T follicular helper cell (primary cell): ENCODE measurements around the gene LAMA1.

Source experiments
- DNase-seq: peaks from one replicate; pipeline ENCODE4 v3.0.0-alpha.2; 2020; ENCODE audit warnings: low read depth

LAMA1 gene

DNA sequence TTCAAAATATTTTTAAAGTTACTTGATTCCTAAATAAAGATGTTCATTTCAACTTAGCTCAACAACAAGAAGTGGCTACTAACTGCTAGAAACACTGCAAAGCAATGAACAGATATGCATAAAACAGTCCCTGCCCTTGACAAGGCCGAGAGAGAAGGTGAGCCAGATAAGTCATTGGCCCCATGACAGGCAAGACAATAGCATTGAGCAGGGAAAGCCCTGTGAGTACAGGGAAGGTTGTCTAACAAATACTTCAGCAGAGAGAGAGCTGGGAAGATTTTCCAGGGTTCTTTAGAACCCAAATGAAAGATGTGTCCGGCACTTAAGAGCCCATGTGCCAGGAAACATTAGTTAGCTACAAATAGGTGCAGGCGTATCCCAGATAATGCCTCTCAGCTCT, 4.7 kb downstream of the LAMA1 start:
- DNase-seq = no peak

DNA sequence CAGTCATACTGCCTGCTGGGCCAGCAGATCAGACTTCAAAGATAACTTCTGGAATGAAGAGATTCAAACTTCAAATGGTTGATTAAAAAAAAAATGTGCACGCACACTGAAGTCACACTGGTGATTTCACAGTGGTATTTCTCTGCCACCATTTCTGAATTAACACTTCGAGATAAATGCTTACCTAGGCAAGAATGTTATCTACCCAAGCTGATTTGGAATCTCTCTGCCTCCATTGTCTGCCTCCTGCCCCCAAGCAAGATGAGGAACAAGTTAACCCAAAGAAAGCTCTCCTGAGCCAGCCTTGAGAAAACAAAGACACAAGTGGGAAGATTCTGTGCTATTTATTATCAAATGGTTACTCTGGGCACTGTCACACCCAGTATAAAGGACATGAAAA, 6.5 kb downstream of the LAMA1 start:
- no peak for DNase-seq

GRCh38 chr18:7105943-7106342, 11.7 kb downstream of the LAMA1 start:
- no peak for DNase-seq

GRCh38 chr18:7105268-7105667, 12.3 kb downstream of the LAMA1 start:
- no peak for DNase-seq

GRCh38 chr18:7104649-7105048, 12.9 kb downstream of the LAMA1 start:
- DNase-seq = no peak

DNA sequence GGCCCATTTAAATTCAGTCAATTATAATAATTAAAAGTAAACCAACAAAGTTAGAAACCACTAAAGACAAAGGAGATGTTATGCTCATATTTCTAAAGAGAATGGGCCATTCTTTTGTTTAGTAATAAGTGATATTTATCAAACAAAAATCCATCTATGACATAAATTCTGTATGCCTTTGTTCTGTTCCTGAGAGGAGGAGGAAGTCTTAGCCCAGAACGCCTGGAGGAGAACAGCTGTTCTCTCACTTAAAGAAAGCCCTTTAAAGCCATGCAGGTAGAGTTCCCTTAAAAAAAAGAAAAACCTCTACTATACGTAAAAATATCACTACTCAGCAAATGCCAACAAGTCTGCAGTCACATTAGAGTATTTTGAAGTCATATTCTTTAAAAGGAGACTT, 15.5 kb downstream of the LAMA1 start:
- no peak for DNase-seq

DNA sequence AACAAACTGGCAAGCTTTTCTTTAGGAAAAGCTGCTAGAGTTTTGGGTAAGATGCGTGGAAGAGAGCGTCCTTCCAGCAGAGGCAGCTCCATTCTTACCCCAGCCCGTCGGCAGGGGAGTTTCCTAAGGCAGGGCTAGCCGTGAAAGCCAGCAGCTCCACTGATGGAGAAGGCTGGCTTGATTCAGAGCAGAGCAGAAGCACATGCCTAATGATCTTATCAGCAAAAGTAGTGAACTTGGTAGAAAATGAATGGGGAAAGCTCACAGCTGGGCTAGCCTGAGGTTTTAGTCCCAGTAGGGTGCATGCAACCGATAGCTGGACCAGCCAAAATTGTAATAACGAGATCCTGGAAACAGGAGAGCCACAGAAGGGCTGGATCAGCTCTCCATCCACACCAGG, 20.8 kb downstream of the LAMA1 start:
- no peak for DNase-seq

- no peak for DNase-seq
Measured at GRCh38 chr18:7094427-7094826, 23.2 kb downstream of the LAMA1 start.

DNA sequence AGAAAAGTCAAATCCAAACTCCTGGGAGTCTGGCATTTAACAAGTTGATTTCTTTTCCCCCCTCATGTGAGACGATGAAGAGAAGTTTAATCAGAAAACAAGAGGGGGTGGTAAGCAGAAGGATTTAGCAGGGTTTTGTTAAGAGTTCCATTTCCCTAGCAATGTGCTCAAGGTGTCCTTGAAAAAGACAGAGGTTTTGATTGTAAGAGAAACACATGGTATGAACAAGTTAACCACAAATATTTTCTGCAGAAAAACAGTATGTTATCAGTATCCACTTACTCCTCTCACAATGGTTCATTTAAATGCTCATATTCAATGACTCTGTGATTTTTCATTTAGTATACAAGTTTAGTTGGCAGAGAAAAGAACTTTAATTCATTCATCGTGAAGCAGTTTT, 26.8 kb downstream of the LAMA1 start:
- no peak for DNase-seq

- DNase-seq = no peak
Measured at GRCh38 chr18:7089369-7089768, 28.2 kb downstream of the LAMA1 start.

DNA sequence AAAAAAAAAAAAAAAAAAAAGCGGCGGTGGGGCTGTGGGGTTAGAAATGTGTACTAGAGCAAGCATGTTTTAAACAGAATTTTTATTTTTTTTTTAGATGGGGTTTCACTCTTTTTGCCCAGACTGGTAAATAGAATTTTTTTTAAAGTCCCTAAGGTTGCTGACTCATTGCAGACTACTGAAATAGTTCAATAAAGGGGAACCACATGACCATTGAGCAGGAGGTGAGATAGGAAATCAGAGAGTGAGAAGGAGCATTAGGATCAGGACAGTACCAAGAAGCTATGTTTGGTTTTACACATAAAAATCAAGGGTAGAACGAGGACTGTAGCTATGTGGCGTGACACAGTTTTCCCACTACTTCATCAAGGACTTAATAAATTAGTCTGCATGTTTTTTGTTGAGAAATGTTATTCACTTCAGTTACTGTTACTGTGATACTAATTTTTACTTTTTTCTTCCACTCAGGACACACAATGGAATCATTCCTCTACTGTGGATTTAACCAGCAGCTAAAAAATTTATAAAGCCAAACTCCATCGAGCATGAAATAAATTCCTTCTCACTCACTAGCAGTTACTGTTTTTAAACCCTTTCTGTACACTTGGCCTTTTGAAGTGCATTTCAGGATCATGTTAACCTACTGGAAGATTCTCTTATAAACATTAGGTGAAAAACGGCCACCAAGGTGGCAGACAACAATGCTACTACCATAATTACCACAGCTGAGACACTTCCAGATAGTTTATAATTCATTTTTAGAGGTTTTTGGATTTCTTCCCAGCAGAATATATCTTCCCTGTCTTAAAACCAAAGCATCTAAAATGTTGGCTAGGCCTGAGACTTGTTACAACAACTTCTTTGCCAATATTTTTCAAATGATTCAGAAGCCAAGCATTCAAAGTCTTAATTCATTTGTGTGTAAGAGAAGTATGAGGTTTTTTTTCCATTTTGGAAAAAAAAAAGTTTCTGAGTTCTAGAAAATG, 33.2 kb downstream of the LAMA1 start:
- no peak for DNase-seq

DNA sequence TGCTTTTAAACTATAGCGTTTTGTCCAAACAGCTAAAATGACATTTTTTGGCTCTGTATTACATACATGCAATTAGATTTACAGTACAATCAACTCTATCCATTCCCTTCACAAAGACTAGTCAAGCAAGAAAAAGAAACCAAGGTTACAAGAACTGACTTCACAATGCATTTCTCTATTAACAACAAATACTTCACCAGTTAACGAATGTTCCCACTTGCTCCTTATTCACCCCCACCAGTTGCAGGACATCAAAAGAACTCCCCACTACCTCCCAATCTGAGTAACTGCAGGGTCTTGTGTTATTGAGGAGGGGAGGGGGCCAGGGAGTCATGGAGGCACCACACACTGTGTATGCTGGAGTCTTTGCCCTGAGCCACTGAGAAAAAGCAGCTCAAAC, 34.9 kb downstream of the LAMA1 start:
- DNase-seq = no peak

DNA sequence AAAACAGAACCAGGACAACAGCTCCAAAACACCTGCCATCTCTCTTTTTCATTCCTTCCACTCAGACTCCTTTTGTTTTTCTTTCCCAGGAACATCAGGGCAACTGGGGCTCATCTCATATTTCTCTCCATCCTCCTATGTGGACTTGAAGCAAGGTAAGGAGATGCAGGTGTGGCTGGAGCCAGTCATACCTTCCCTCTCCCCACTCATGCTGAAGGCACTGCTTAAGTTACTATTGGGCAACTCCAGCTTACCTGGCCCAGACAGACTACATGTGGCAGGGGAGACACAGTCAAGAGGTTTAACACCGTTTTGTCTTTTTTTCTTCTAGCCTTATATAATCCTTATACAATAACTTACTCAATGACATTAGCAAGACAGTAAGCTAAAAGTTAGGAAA, 38.4 kb downstream of the LAMA1 start:
- DNase-seq = no peak

GRCh38 chr18:7072593-7072992, 45.0 kb downstream of the LAMA1 start:
- no peak for DNase-seq

GRCh38 chr18:7071600-7071999, 46.0 kb downstream of the LAMA1 start:
- no peak for DNase-seq

DNA sequence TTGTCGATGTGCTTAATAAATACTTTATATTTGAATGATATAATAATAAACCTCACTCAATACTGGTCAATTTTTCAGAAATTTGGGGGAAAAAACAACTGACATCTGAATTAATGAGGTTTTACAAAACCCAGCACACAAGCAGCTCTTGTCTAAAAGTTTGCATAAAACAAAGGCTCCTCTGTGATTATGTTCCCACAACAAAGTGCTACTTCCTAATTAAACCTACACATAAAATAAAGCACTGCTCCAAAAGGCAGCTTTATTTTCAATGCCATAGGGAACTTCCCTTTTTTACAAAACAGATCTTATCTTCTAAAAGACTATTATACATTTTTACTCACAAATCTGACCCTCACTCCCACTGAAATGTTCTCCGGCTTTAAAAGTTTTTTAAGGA, 47.1 kb downstream of the LAMA1 start:
- no peak for DNase-seq

DNA sequence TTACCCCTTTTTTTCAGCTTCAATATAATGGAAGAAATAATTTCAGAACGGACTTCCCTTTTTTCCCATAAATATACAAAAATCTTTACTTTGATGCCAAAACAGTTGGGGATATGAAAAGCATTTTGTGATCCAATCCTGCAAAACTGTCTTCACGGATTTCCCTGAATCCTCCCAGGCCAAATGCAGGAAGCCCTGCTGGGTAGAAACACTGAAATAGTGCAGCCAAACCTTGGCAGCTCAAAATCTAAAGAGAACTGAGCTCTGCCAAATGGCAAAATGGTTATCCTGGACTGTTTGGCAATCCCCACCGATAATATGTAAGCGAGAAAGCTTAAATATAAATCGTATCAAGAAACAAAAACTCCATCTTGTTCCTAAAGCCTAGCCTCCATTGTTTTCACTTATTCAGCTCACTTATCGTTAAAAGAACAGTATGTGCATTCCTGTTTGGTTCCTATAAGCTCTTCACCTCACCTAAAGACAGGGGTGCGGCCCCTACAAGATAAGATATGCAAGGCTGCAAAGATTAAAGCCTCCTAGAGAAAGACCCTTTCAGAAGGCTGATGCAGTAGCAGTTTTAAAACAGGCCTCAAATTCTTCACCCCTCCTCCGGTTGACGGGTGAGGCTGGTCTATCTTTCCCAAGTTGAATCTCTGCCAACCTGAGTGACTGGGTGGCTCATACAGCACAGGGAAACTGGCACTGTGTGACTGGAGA, 48.6 kb downstream of the LAMA1 start:
- DNase-seq = no peak

DNA sequence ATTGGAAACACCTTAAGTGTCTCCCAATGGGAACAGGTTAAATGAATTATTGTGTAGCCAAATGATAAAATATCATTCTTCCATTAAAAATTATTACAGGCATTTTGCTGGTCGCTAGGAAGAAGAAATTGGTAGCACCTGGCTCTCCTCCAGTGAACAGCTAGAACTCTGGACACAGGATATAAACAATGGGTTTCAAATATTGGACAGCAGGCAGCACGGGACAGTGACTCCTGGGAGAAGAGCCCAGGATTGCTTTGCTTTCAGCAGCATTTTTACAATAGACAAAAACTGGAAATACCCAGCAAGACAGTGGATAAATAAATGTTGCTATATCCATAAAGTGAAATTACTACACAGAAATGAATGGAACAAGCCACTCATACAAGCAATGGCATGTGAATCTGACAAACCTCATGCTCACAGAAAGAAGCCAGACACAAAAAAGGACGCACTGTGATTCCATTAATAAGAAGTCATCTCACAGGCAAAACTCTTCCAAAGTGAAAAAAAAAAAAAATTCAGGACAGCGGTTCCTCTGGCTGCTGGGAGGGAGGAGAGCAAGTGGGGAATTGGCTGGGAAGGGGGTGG, 50.5 kb downstream of the LAMA1 start:
- no peak for DNase-seq

- no peak for DNase-seq
Measured at GRCh38 chr18:7065736-7066135, 51.9 kb downstream of the LAMA1 start.

- DNase-seq = no peak
Measured at GRCh38 chr18:7064346-7064745, 53.3 kb downstream of the LAMA1 start.

DNA sequence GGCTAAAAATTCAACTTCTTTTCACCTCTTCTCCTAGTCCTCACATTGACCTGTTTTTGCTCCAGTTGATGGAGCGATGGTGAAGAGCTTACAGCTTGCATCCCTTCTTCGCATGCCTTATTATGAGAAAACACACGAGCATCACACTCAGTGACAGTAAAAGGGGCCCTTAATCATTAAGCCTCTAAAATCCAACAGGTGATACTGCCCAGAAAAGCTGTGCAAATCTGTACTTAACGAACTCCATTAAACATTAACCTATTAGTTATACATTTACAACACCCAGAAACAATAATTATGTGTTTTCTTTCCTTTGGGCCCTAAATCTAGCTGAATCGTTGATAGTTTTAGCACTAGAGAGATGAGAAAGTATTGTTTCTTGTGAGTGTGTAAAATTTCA, 54.8 kb downstream of the LAMA1 start:
- no peak for DNase-seq

DNA sequence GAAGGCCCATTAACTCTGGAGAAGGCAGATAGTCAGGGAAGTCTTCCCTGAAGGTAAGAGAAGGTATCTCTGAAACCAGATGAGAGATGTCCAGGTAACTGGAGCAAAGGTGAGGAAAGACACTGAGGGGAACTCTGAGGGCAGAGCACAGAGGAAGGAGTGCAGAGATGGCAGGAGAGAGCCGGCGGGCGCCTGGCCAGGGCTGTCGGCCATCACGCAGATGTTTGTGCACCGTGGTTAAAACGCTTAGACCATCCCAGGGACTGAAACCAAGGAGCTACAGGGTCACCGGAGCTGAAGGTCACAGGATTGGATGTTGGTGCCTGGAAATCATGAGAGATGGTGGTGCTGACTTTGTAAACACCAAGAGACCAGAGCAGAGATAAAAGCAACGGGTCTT, 55.4 kb downstream of the LAMA1 start:
- DNase-seq = no peak

DNA sequence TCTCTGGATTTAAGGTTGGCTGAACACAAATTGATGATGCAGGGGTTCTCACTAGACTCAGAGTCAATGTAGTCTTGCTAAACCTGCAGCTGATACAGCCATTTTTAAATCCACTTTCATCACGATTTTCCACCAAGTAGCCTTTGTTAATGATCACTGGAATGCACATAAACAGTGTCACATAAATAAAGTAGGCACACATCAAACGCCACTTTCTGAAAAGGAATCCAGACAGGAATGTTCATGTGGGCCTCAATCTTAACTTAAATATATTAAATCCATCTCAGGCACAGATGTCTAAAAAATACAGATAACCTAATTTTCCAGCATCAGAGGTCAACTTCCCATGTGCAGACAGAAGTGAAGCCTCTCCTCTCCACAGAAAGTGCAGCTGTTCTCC, 58.3 kb downstream of the LAMA1 start:
- no peak for DNase-seq
